ENCODE results near the gene RGMA. TPM values are rescaled to one million over a fixed set of nuclear protein-coding genes. Genes with fewer than 3 reads are reported as not detected.
"Not testable (repeated sequence)": the region's sequence is repeated elsewhere in the genome, so short reads cannot be mapped to it uniquely, and the experiment has no call there.

The RGMA gene
- polyA plus RNA-seq, 10 donors, result 52.1 to 76.6 (median 59.4) TPM

- peak in 1 of 3 donors; percentile 61 for DNase-seq
Measured at GRCh38 chr15:93035953-93036810, 52.8 kb downstream of the RGMA start.

- no peak for DNase-seq
Measured at GRCh38 chr15:93035092-93035915, 53.7 kb downstream of the RGMA start.

- no peak for DNase-seq
Measured at GRCh38 chr15:93034512-93034911, 54.5 kb downstream of the RGMA start.

GRCh38 chr15:93033434-93034045, 55.5 kb downstream of the RGMA start:
- no peak for DNase-seq

- not testable (repeated sequence) for DNase-seq
Measured at GRCh38 chr15:93032515-93033206, 56.4 kb downstream of the RGMA start.

- DNase-seq, result not testable (repeated sequence)
Measured at GRCh38 chr15:93031557-93032384, 57.2 kb downstream of the RGMA start.

- no peak for DNase-seq
Measured at GRCh38 chr15:93031103-93031464, 57.9 kb downstream of the RGMA start.

GRCh38 chr15:93030430-93031102, 58.4 kb downstream of the RGMA start:
- peak; percentile 70 to 91 (median 82) for DNase-seq

GRCh38 chr15:93029836-93030429, 59.1 kb downstream of the RGMA start:
- DNase-seq, result no peak

GRCh38 chr15:93029214-93029835, 59.7 kb downstream of the RGMA start:
- no peak for DNase-seq

- peak; percentile 56 to 80 (median 74) for DNase-seq
Measured at GRCh38 chr15:93028632-93029213, 60.3 kb downstream of the RGMA start.

- DNase-seq, result no peak
Measured at GRCh38 chr15:93028111-93028631, 60.8 kb downstream of the RGMA start.

- no peak for DNase-seq
Measured at GRCh38 chr15:93027413-93027812, 61.6 kb downstream of the RGMA start.

- DNase-seq, result no peak
Measured at GRCh38 chr15:93026380-93026817, 62.6 kb downstream of the RGMA start.

GRCh38 chr15:93025625-93025982, 63.4 kb downstream of the RGMA start:
- DNase-seq, result no peak

GRCh38 chr15:93024716-93025624, 64.0 kb downstream of the RGMA start:
- no peak for DNase-seq

GRCh38 chr15:93024293-93024692, 64.7 kb downstream of the RGMA start:
- no peak for DNase-seq
